HEK293 (cell line): ENCODE data around the gene TSPEAR.

Experiments
- CTCF ChIA-PET: fragments of 350-600 bp; formaldehyde crosslinking; extraction: SDS; loops from one replicate; lab custom pipeline; 2021; ENCODE audit warnings: antibody characterized with exemption; lab: Yijun Ruan, JAX
- POLR2A ChIA-PET: fragments of 300-600 bp; formaldehyde crosslinking; extraction: SDS; loops from one replicate; lab custom pipeline; 2020; ENCODE audit warnings: antibody characterized with exemption, inconsistent platforms; lab: Yijun Ruan, JAX
- H3K27ac ChIP-seq: fragments of 200-500 bp; sonication (Bioruptor generic); 2 replicates; pipeline ENCODE4 v1.5.1; 2014; ENCODE audit warnings: low read depth, low read length, control low read depth, inconsistent platforms; ENCODE audit errors: extremely low read depth
- H3K36me3 ChIP-seq, 2 experiments: fragments of 200-500 bp in 1 of 2; sonication (Bioruptor generic) in 1 of 2; 1 replicate in 1 of 2; 2 replicates in 1 of 2; pipeline ENCODE4 v1.5.1; 2014 to 2017; ENCODE audit warnings: inconsistent platforms in 2 of 2, low read length in 2 of 2; ENCODE audit not compliant: control insufficient read depth in 2 of 2, insufficient read depth in 1 of 2
- H3K4me1 ChIP-seq: fragments of 200-500 bp; sonication (Bioruptor generic); 2 replicates; pipeline ENCODE4 v1.5.1; 2014; ENCODE audit warnings: mild to moderate bottlenecking, low read length, inconsistent platforms; ENCODE audit not compliant: control insufficient read depth, insufficient read depth
- H3K4me3 ChIP-seq: 2 replicates; pipeline ENCODE4 v1.5.1; 2011; ENCODE audit warnings: low read depth, mild to moderate bottlenecking, control low read depth, low read length, moderate library complexity
- H3K9me3 ChIP-seq: fragments of 200-500 bp; sonication (Bioruptor generic); 2 replicates; pipeline ENCODE4 v1.5.1; 2014; ENCODE audit warnings: low read depth, low read length, inconsistent platforms; ENCODE audit not compliant: control insufficient read depth, insufficient read depth
- KLF9 ChIP-seq: fragments of 450-650 bp; formaldehyde crosslinking; IDR thresholded peaks from 2 replicates; pipeline ENCODE4 v1.5.1; 2016; ENCODE audit warnings: missing biosample characterization, missing genetic modification characterization, low read depth
- MZF1 ChIP-seq: fragments of 450-650 bp; formaldehyde crosslinking; IDR thresholded peaks from 2 replicates; pipeline ENCODE4 v1.5.1; 2017; ENCODE audit warnings: missing biosample characterization, missing genetic modification characterization, borderline replicate concordance
- OSR2 ChIP-seq: fragments of 450-650 bp; formaldehyde crosslinking; IDR thresholded peaks from 2 replicates; pipeline ENCODE4 v1.5.1; 2016; ENCODE audit warnings: missing biosample characterization, missing genetic modification characterization
- PATZ1 ChIP-seq: fragments of 450-650 bp; formaldehyde crosslinking; IDR thresholded peaks from 2 replicates; pipeline ENCODE4 v1.5.1; 2016; ENCODE audit warnings: missing biosample characterization, missing genetic modification characterization
- PRDM1 ChIP-seq: fragments of 450-650 bp; formaldehyde crosslinking; IDR thresholded peaks from 2 replicates; pipeline ENCODE4; 2016; ENCODE audit warnings: missing biosample characterization, missing genetic modification characterization
- PRDM10 ChIP-seq: fragments of 450-650 bp; formaldehyde crosslinking; IDR thresholded peaks from 2 replicates; pipeline ENCODE4 v1.5.1; 2016; ENCODE audit warnings: missing biosample characterization, missing genetic modification characterization
- PRDM4 ChIP-seq: fragments of 450-650 bp; formaldehyde crosslinking; IDR thresholded peaks from 2 replicates; pipeline ENCODE4 v1.5.1; 2017; ENCODE audit warnings: missing biosample characterization, missing genetic modification characterization
- RBAK ChIP-seq: fragments of 450-650 bp; formaldehyde crosslinking; IDR thresholded peaks from 2 replicates; pipeline ENCODE4 v1.5.1; 2016; ENCODE audit warnings: missing biosample characterization, missing genetic modification characterization
- SETDB1 ChIP-seq: IDR thresholded peaks from one replicate; pipeline ENCODE4 v1.6.1; 2017; ENCODE audit warnings: mild to moderate bottlenecking, low read length, moderate library complexity, mixed read lengths; ENCODE audit not compliant: insufficient read length
- TRIM28 ChIP-seq: IDR thresholded peaks from 2 replicates; pipeline ENCODE4 v1.6.1; 2011; ENCODE audit warnings: low read length, control low read depth, borderline replicate concordance
- ZEB2 ChIP-seq: fragments of 450-650 bp; formaldehyde crosslinking; IDR thresholded peaks from 2 replicates; pipeline ENCODE4 v1.5.1; 2016; ENCODE audit warnings: missing biosample characterization, missing genetic modification characterization
- ZNF10 ChIP-seq: fragments of 450-650 bp; formaldehyde crosslinking; IDR thresholded peaks from 2 replicates; pipeline ENCODE4 v1.5.1; 2017; ENCODE audit warnings: missing biosample characterization, missing genetic modification characterization
- ZNF114 ChIP-seq: fragments of 450-650 bp; formaldehyde crosslinking; IDR thresholded peaks from 2 replicates; pipeline ENCODE4 v1.5.0; 2017; ENCODE audit warnings: missing biosample characterization, missing genetic modification characterization
- ZNF121 ChIP-seq: fragments of 450-650 bp; formaldehyde crosslinking; IDR thresholded peaks from 2 replicates; pipeline ENCODE4 v1.5.1; 2016; ENCODE audit warnings: missing biosample characterization, missing genetic modification characterization
- ZNF140 ChIP-seq: fragments of 450-650 bp; formaldehyde crosslinking; IDR thresholded peaks from 2 replicates; pipeline ENCODE4 v1.5.1; 2016; ENCODE audit warnings: missing biosample characterization, missing genetic modification characterization
- ZNF174 ChIP-seq: fragments of 450-650 bp; formaldehyde crosslinking; IDR thresholded peaks from 2 replicates; pipeline ENCODE4 v1.5.0; 2017; ENCODE audit warnings: missing biosample characterization, mild to moderate bottlenecking, missing genetic modification characterization
- ZNF214 ChIP-seq: fragments of 450-650 bp; formaldehyde crosslinking; IDR thresholded peaks from 2 replicates; pipeline ENCODE4 v1.5.1; 2017; ENCODE audit warnings: missing biosample characterization, mild to moderate bottlenecking, missing genetic modification characterization, borderline replicate concordance
- ZNF433 ChIP-seq: fragments of 450-650 bp; formaldehyde crosslinking; IDR thresholded peaks from 2 replicates; pipeline ENCODE4 v1.5.1; 2016; ENCODE audit warnings: missing biosample characterization, missing genetic modification characterization, low read depth
- ZNF488 ChIP-seq: fragments of 450-650 bp; formaldehyde crosslinking; IDR thresholded peaks from 2 replicates; pipeline ENCODE4 v1.5.1; 2016; ENCODE audit warnings: missing biosample characterization, missing genetic modification characterization
- ZNF510 ChIP-seq: fragments of 450-650 bp; formaldehyde crosslinking; IDR thresholded peaks from 2 replicates; pipeline ENCODE4 v1.5.1; 2018; ENCODE audit warnings: mild to moderate bottlenecking, missing genetic modification characterization, missing biosample characterization; ENCODE audit not compliant: insufficient replicate concordance
- ZNF580 ChIP-seq: fragments of 450-650 bp; formaldehyde crosslinking; IDR thresholded peaks from 2 replicates; pipeline ENCODE4 v1.5.1; 2016; ENCODE audit warnings: missing biosample characterization, missing genetic modification characterization
- ZNF658 ChIP-seq: fragments of 450-650 bp; formaldehyde crosslinking; IDR thresholded peaks from 2 replicates; pipeline ENCODE4; 2016; ENCODE audit warnings: missing biosample characterization, missing genetic modification characterization
- ZNF747 ChIP-seq: fragments of 450-650 bp; formaldehyde crosslinking; IDR thresholded peaks from 2 replicates; pipeline ENCODE4 v1.5.1; 2016; ENCODE audit warnings: missing biosample characterization, missing genetic modification characterization

TSPEAR gene

GRCh38 chr21:44571844-44572782 is 139.3 kb downstream of the TSPEAR start:
- no peak overlapping the region for H3K4me3 ChIP-seq
- no peaks in the 10 kb centered on the region for H3K9me3 ChIP-seq
- H3K27ac ChIP-seq, result no peak overlapping the region
- no peaks in the 10 kb centered on the region for H3K4me1 ChIP-seq
- POLR2A ChIA-PET, result interaction anchor here (0.6 kb wide), 2 partner anchors 9 to 147 kb away, joined by 3 to 4 read pairs; no protein-coding TSS in a partner anchor
- no peak for TF ChIP-seq PRDM4 (tag by site-specific recombination)
- no peak for TF ChIP-seq ZNF658 (tag by site-specific recombination)
- TF ChIP-seq PRDM10 (tag by site-specific recombination), result no peak
- no peak for TF ChIP-seq ZNF510 (tag by site-specific recombination)
- TF ChIP-seq ZNF488 (tag by site-specific recombination), result no peak
- TF ChIP-seq ZNF433 (tag by site-specific recombination), result no peak
- TF ChIP-seq ZNF747 (tag by site-specific recombination), result no peak
- no peak for TF ChIP-seq ZNF10 (tag by site-specific recombination)
- TF ChIP-seq ZNF214, result no peak
- CTCF ChIA-PET, result no interaction called here
- no peaks in the 10 kb centered on the region for H3K36me3 ChIP-seq

- Histone ChIP-seq H3K27ac (no peak overlapping the region), H3K36me3 (no peaks in the 10 kb centered on the region), H3K4me3 (no peak overlapping the region), H3K9me3 (no peaks in the 10 kb centered on the region), H3K4me1 (no peaks in the 10 kb centered on the region)
- TF ChIP-seq PATZ1 (tag by site-specific recombination) (no peak), ZNF174 (no peak), PRDM1 (no peak), ZEB2 (tag by site-specific recombination) (no peak), ZNF121 (tag by site-specific recombination) (no peak), ZNF580 (no peak), OSR2 (tag by site-specific recombination) (no peak), MZF1 (no peak), ZNF140 (tag by site-specific recombination) (no peak), ZNF114 (tag by site-specific recombination) (no peak), KLF9 (no peak), TRIM28 (peak; percentile 53; the same call in 1 of the 2 replicates), RBAK (tag by site-specific recombination) (no peak), SETDB1 (peak; percentile 83)
- ChIA-PET CTCF (no interaction called here), POLR2A (no interaction called here)
These were observed 140.1 kb downstream of the TSPEAR start for GRCh38 chr21:44571296-44571695.
